ENCODE results near the gene HES7.

- TF ChIP-seq CTCF (IDR thresholded peaks at IDR 0.05) = no peak
- no peak for TF ChIP-seq ZFX (IDR thresholded peaks at IDR 0.05; ENCODE audit: borderline replicate concordance)
Measured at GRCh38 chr17:8103549-8103948, 20.4 kb downstream of the HES7 start.

Data from 22Rv1 (cell line).